GM10266 (cell line): ENCODE results near the gene KDELR3.

Experiments
- DNase-seq: peaks from one replicate; pipeline ENCODE4 v3.0.0; 2012; ENCODE audit errors: extremely low spot score
- CTCF ChIP-seq: IDR thresholded peaks from 2 replicates; pipeline ENCODE4 v1.5.1; 2012; ENCODE audit warnings: mild to moderate bottlenecking, low read depth; ENCODE audit not compliant: control insufficient read depth, insufficient read depth; ENCODE audit errors: missing control alignments

KDELR3 gene

GRCh38 chr22:38423512-38424503 lies 44.1 kb upstream of the KDELR3 start:
- no peak for DNase-seq
- no peak for TF ChIP-seq CTCF

- DNase-seq: no peak
- TF ChIP-seq CTCF: no peak
Observed at GRCh38 chr22:38424525-38425080, 43.3 kb upstream of the KDELR3 start.

GRCh38 chr22:38426628-38427027 lies 41.3 kb upstream of the KDELR3 start:
- no peak for TF ChIP-seq CTCF
- DNase-seq: no peak

GRCh38 chr22:38427465-38427864 lies 40.4 kb upstream of the KDELR3 start:
- TF ChIP-seq CTCF: no peak
- DNase-seq: no peak

- DNase-seq: no peak
- no peak for TF ChIP-seq CTCF
Observed at GRCh38 chr22:38427940-38428339, 40.0 kb upstream of the KDELR3 start.

- TF ChIP-seq CTCF: no peak
- no peak for DNase-seq
Observed at GRCh38 chr22:38428714-38429113, 39.2 kb upstream of the KDELR3 start.
